Natural killer cell treated with Interleukin-12 subunit alpha and Interleukin-12 subunit beta and Interleukin-15 and Interleukin-18, amount 100 ng/mL, for 72 hours (primary cell): Measurements from ENCODE around the gene ROR1. TPM values are rescaled to one million over a fixed set of nuclear protein-coding genes. Genes with fewer than 3 reads are reported as not detected.

Source experiments
- ATAC-seq, 2 donors: fragments of 150-1000 bp; cut with Tn5 transposase in 1 of 2; sonication (Bioruptor Pico), chemical (Tn5 transposase) in 1 of 2; 2 replicates each; pipeline ENCODE4 v1.10.0; 2021
- DNase-seq: peaks from one replicate; pipeline ENCODE4 v3.0.0; 2022; ENCODE audit warnings: low spot score
- H3K27ac Mint-ChIP-seq, 2 donors: 1 replicate in 1 of 2; 2 replicates in 1 of 2; pipeline ENCODE4 v1.8.0; 2022; ENCODE audit warnings: mixed read lengths in 2 of 2, mild to moderate bottlenecking in 1 of 2, moderate library complexity in 1 of 2
- H3K27me3 Mint-ChIP-seq, 2 donors: 1 replicate in 1 of 2; 2 replicates in 1 of 2; pipeline ENCODE4 v1.8.0; 2022; ENCODE audit warnings: mixed read lengths in 2 of 2
- H3K36me3 Mint-ChIP-seq: one replicate; pipeline ENCODE4 v1.8.0; 2022; ENCODE audit warnings: mixed read lengths
- H3K4me1 Mint-ChIP-seq, 2 donors: 1 replicate in 1 of 2; 2 replicates in 1 of 2; pipeline ENCODE4 v1.8.0; 2022; ENCODE audit warnings: low read depth in 2 of 2, mixed read lengths in 2 of 2, mild to moderate bottlenecking in 1 of 2
- H3K4me3 Mint-ChIP-seq: one replicate; pipeline ENCODE4 v1.8.0; 2022; ENCODE audit warnings: mixed read lengths
- H3K9me3 Mint-ChIP-seq: 2 replicates; pipeline ENCODE4 v1.8.0; 2022; ENCODE audit warnings: mixed read lengths
- total RNA-seq, 2 donors: library from RNA; stranded (reverse); gene quantifications; one replicate each; pipeline ENCODE4 v1.2.3, GENCODE V29; 2022

The ROR1 gene
- total RNA-seq = under 1 TPM in 1 of 2 donors, not detected in 1; 0.38 TPM

- Mint-ChIP-seq H3K27me3 (peaks cover 43 to 45% of the 10 kb centered on the region in 2 donors), H3K9me3 (no peaks in the 10 kb centered on the region), H3K4me3 (peak within 1 kb of the TSS; percentile 57), H3K4me1 (peaks cover 6% of the 10 kb centered on the region in 2 donors), H3K27ac (no peak within 1 kb of the TSS), H3K36me3 (peaks cover 7% of the 10 kb centered on the region)
- ATAC-seq = peak; percentile 78 to 92
- DNase-seq = peak; percentile 67
Observed at GRCh38 chr1:63773815-63774616, at the start of gene ROR1. TSS of gene ROR1 (plus strand) at chr1:63774017.

- ATAC-seq = no peak
- Mint-ChIP-seq H3K4me3 (no peak overlapping the region), H3K4me1 (no peaks in the 10 kb centered on the region), H3K9me3 (no peaks in the 10 kb centered on the region), H3K36me3 (no peaks in the 10 kb centered on the region), H3K27ac (no peak overlapping the region), H3K27me3 (peaks cover 0 to 8% of the 10 kb centered on the region in 2 donors)
- no peak for DNase-seq
Observed at GRCh38 chr1:63724375-63724899, 49.4 kb upstream of the ROR1 start.

GRCh38 chr1:63728611-63729226 lies 45.1 kb upstream of the ROR1 start:
- Mint-ChIP-seq H3K27me3 (peaks cover 0 to 12% of the 10 kb centered on the region in 2 donors), H3K27ac (no peak overlapping the region), H3K36me3 (no peaks in the 10 kb centered on the region), H3K4me3 (no peak overlapping the region), H3K9me3 (no peaks in the 10 kb centered on the region), H3K4me1 (no peaks in the 10 kb centered on the region)
- DNase-seq = no peak
- peak in 1 of 2 donors; percentile 36 for ATAC-seq

- no peak overlapping the region for H3K4me3 Mint-ChIP-seq
- H3K27me3 Mint-ChIP-seq = peaks cover 0 to 10% of the 10 kb centered on the region in 2 donors
- DNase-seq = no peak
- no peak for ATAC-seq
- H3K9me3 Mint-ChIP-seq = no peaks in the 10 kb centered on the region
- no peak overlapping the region for H3K27ac Mint-ChIP-seq
- H3K4me1 Mint-ChIP-seq = no peaks in the 10 kb centered on the region
- no peaks in the 10 kb centered on the region for H3K36me3 Mint-ChIP-seq
Observed at GRCh38 chr1:63729227-63729620, 44.6 kb upstream of the ROR1 start.

- DNase-seq (no peak), ATAC-seq (no peak)
- no peak overlapping the region for H3K27ac Mint-ChIP-seq
- H3K36me3 Mint-ChIP-seq = no peaks in the 10 kb centered on the region
- H3K27me3 Mint-ChIP-seq = peaks cover 0 to 19% of the 10 kb centered on the region in 2 donors
- H3K9me3 Mint-ChIP-seq = no peaks in the 10 kb centered on the region
- H3K4me3 Mint-ChIP-seq = no peak overlapping the region
- H3K4me1 Mint-ChIP-seq = no peaks in the 10 kb centered on the region
Observed at GRCh38 chr1:63730211-63730610, 43.6 kb upstream of the ROR1 start.

GRCh38 chr1:63731117-63732043 lies 42.4 kb upstream of the ROR1 start:
- ATAC-seq (no peak), DNase-seq (no peak)
- no peak overlapping the region for H3K27ac Mint-ChIP-seq
- peaks cover 5 to 30% of the 10 kb centered on the region in 2 donors for H3K27me3 Mint-ChIP-seq
- no peaks in the 10 kb centered on the region for H3K36me3 Mint-ChIP-seq
- H3K4me1 Mint-ChIP-seq = no peaks in the 10 kb centered on the region
- H3K4me3 Mint-ChIP-seq = no peak overlapping the region
- H3K9me3 Mint-ChIP-seq = no peaks in the 10 kb centered on the region

GRCh38 chr1:63732666-63733065 lies 41.2 kb upstream of the ROR1 start:
- Mint-ChIP-seq H3K4me3 (no peak overlapping the region), H3K36me3 (no peaks in the 10 kb centered on the region)

GRCh38 chr1:63738772-63739171 lies 35.0 kb upstream of the ROR1 start:
- Mint-ChIP-seq H3K4me3 (no peak overlapping the region), H3K27ac (no peak overlapping the region), H3K4me1 (peaks cover 16 to 22% of the 10 kb centered on the region in 2 donors), H3K36me3 (no peaks in the 10 kb centered on the region), H3K9me3 (no peaks in the 10 kb centered on the region), H3K27me3 (peaks cover 17 to 35% of the 10 kb centered on the region in 2 donors)
- no peak for DNase-seq
- ATAC-seq = no peak

More at GRCh38 chr1:63732666-63733065, 41.2 kb upstream of the ROR1 start:
- no peaks in the 10 kb centered on the region for H3K9me3 Mint-ChIP-seq
- no peaks in the 10 kb centered on the region for H3K4me1 Mint-ChIP-seq
- no peak for ATAC-seq
- no peak for DNase-seq
- H3K27ac Mint-ChIP-seq = no peak overlapping the region
- peaks cover 14 to 41% of the 10 kb centered on the region in 2 donors for H3K27me3 Mint-ChIP-seq

- H3K36me3 Mint-ChIP-seq = no peaks in the 10 kb centered on the region
- H3K4me3 Mint-ChIP-seq = no peak overlapping the region
- no peak overlapping the region for H3K27ac Mint-ChIP-seq
- peaks cover 17 to 30% of the 10 kb centered on the region in 2 donors for H3K27me3 Mint-ChIP-seq
- no peaks in the 10 kb centered on the region for H3K9me3 Mint-ChIP-seq
- no peak for ATAC-seq
- no peak for DNase-seq
- peaks cover 16 to 22% of the 10 kb centered on the region in 2 donors for H3K4me1 Mint-ChIP-seq
Observed at GRCh38 chr1:63739452-63739851, 34.4 kb upstream of the ROR1 start.

GRCh38 chr1:63740432-63740831 lies 33.4 kb upstream of the ROR1 start:
- peaks cover 15 to 20% of the 10 kb centered on the region in 2 donors for H3K27me3 Mint-ChIP-seq
- H3K27ac Mint-ChIP-seq = no peak overlapping the region
- H3K9me3 Mint-ChIP-seq = no peaks in the 10 kb centered on the region
- DNase-seq (no peak), ATAC-seq (no peak)
- H3K4me1 Mint-ChIP-seq = peaks cover 16 to 28% of the 10 kb centered on the region in 2 donors
- H3K4me3 Mint-ChIP-seq = no peak overlapping the region
- H3K36me3 Mint-ChIP-seq = no peaks in the 10 kb centered on the region

GRCh38 chr1:63742526-63742925 lies 31.3 kb upstream of the ROR1 start:
- DNase-seq (no peak), ATAC-seq (no peak)
- Mint-ChIP-seq H3K36me3 (no peaks in the 10 kb centered on the region), H3K4me1 (peaks cover 16 to 36% of the 10 kb centered on the region in 2 donors), H3K27me3 (peaks cover 1 to 3% of the 10 kb centered on the region in 2 donors), H3K4me3 (no peak overlapping the region), H3K9me3 (no peaks in the 10 kb centered on the region), H3K27ac (no peak overlapping the region)

GRCh38 chr1:63743781-63744180 lies 30.0 kb upstream of the ROR1 start:
- Mint-ChIP-seq H3K27ac (no peak overlapping the region), H3K36me3 (no peaks in the 10 kb centered on the region), H3K27me3 (no peaks in the 10 kb centered on the region), H3K9me3 (no peaks in the 10 kb centered on the region), H3K4me3 (no peak overlapping the region), H3K4me1 (peaks cover 16 to 36% of the 10 kb centered on the region in 2 donors)
- DNase-seq (no peak), ATAC-seq (no peak)

- no peak for DNase-seq
- Mint-ChIP-seq H3K27ac (no peak overlapping the region), H3K27me3 (peaks cover 0 to 3% of the 10 kb centered on the region in 2 donors), H3K4me3 (no peak overlapping the region), H3K36me3 (no peaks in the 10 kb centered on the region), H3K4me1 (peaks cover 16 to 34% of the 10 kb centered on the region in 2 donors), H3K9me3 (no peaks in the 10 kb centered on the region)
- no peak for ATAC-seq
Observed at GRCh38 chr1:63746129-63746864, 27.5 kb upstream of the ROR1 start.
